PC-3 (cell line): ENCODE data around the gene ABHD14A. TPM values are rescaled to one million over a fixed set of nuclear protein-coding genes. Genes with fewer than 3 reads are reported as not detected.

Source experiments
- ATAC-seq: fragments of 200-7000 bp; cut with Tn5 transposase; 2 replicates; pipeline ENCODE4 v1.9.1; 2020; ENCODE audit warnings: mild to moderate bottlenecking, moderate library complexity
- BruUV-seq: library from RNA; stranded (reverse); fragments of 400-500 nt; replicated peaks from 2 replicates; lab custom pipeline; 2021; lab: Mats Ljungman, UMichigan
- CTCF ChIA-PET: fragments of 300-600 bp; sonication (Branson Sonifier 250); formaldehyde crosslinking; loops from one replicate; lab custom pipeline; 2022; ENCODE audit warnings: antibody characterized with exemption; lab: Charles Lee
- POLR2A ChIA-PET: fragments of 300-600 bp; sonication (Branson Sonifier 250); formaldehyde crosslinking; loops from one replicate; lab custom pipeline; 2022; ENCODE audit warnings: antibody characterized with exemption; ENCODE audit not compliant: unreplicated experiment; lab: Charles Lee
- DNase-seq: peaks from one replicate; pipeline ENCODE4 v3.0.0-alpha.2; 2015
- H2AFZ ChIP-seq: fragments of 300-600 bp; sonication (generic); 2 replicates; pipeline ENCODE4 v1.6.0; 2016; ENCODE audit warnings: antibody characterized with exemption, low read length
- H3F3A ChIP-seq: fragments of 300-600 bp; sonication (generic); one replicate; pipeline ENCODE4 v1.6.0; 2017; ENCODE audit warnings: antibody characterized with exemption, low read length, control low read depth, mild to moderate bottlenecking; ENCODE audit not compliant: unreplicated experiment
- H3K27ac ChIP-seq: fragments of 300-600 bp; sonication (generic); 2 replicates; pipeline ENCODE4 v1.5.1; 2016; ENCODE audit warnings: mild to moderate bottlenecking, low read length
- H3K27me3 ChIP-seq: fragments of 300-600 bp; sonication (generic); 2 replicates; pipeline ENCODE4 v1.6.1; 2016; ENCODE audit warnings: low read length, mixed read lengths
- H3K36me3 ChIP-seq: fragments of 300-600 bp; sonication (generic); 2 replicates; pipeline ENCODE4 v1.6.1; 2016; ENCODE audit warnings: low read depth, mixed run types, low read length, mixed read lengths
- H3K4me1 ChIP-seq: fragments of 300-600 bp; sonication (generic); 2 replicates; pipeline ENCODE4 v1.5.1; 2016; ENCODE audit warnings: low read length; ENCODE audit not compliant: insufficient read depth
- H3K4me2 ChIP-seq: fragments of 300-600 bp; sonication (generic); 2 replicates; pipeline ENCODE4 v1.6.0; 2016; ENCODE audit warnings: low read length
- H3K4me3 ChIP-seq: fragments of 300-600 bp; sonication (generic); 2 replicates; pipeline ENCODE4 v1.5.1; 2016; ENCODE audit warnings: mild to moderate bottlenecking, low read length, mixed read lengths
- H3K79me2 ChIP-seq: fragments of 300-600 bp; sonication (generic); 2 replicates; pipeline ENCODE4 v1.6.1; 2017; ENCODE audit warnings: low read length, mixed read lengths
- H3K9ac ChIP-seq: fragments of 300-600 bp; sonication (generic); 2 replicates; pipeline ENCODE4 v1.6.0; 2016; ENCODE audit warnings: mild to moderate bottlenecking, low read length
- H3K9me2 ChIP-seq: fragments of 300-600 bp; sonication (generic); replicated peaks from 2 replicates; pipeline ENCODE4 v1.6.1; 2016; ENCODE audit warnings: mixed run types, low read length, mixed read lengths
- H3K9me3 ChIP-seq: fragments of 300-600 bp; sonication (generic); 2 replicates; pipeline ENCODE4 v1.6.1; 2016; ENCODE audit warnings: low read length, mixed read lengths
- H4K20me1 ChIP-seq: fragments of 300-600 bp; sonication (generic); 2 replicates; pipeline ENCODE4 v1.6.1; 2016; ENCODE audit warnings: low read length, mixed read lengths
- EZH2 ChIP-seq: fragments of 300-600 bp; sonication (generic); IDR thresholded peaks from one replicate; pipeline ENCODE4 v1.6.1; 2017; ENCODE audit warnings: antibody characterized with exemption, mild to moderate bottlenecking, low read length; ENCODE audit not compliant: unreplicated experiment
- EZH2phosphoT487 ChIP-seq: fragments of 300-600 bp; sonication (generic); IDR thresholded peaks from 2 replicates; pipeline ENCODE4 v1.6.1; 2018; ENCODE audit warnings: mild to moderate bottlenecking, antibody characterized with exemption, low read length, borderline replicate concordance
- intact Hi-C: fragments of 100-400 bp; cut with micrococcal nuclease; formaldehyde crosslinking; loops from 2 replicates; pipeline ENCODE4 v1.9.0; 2023
- total RNA-seq: library from RNA; depleted of rRNA; stranded (reverse); fragments of >200 nt; gene quantifications from 2 replicates; pipeline ENCODE4 v1.2.3, GENCODE V29; 2014
- TF ChIP-seq, protein P1 (sequence below): fragments of 300-600 bp; sonication (generic); conservative IDR thresholded peaks from 2 replicates; pipeline ENCODE4 v1.5.1; 2017; ENCODE audit warnings: antibody characterized with exemption, low read depth, mild to moderate bottlenecking, low read length

Gene ABHD14A
- total RNA-seq, 1 experiment from 2014 or later, result 23.4 TPM

DNA sequence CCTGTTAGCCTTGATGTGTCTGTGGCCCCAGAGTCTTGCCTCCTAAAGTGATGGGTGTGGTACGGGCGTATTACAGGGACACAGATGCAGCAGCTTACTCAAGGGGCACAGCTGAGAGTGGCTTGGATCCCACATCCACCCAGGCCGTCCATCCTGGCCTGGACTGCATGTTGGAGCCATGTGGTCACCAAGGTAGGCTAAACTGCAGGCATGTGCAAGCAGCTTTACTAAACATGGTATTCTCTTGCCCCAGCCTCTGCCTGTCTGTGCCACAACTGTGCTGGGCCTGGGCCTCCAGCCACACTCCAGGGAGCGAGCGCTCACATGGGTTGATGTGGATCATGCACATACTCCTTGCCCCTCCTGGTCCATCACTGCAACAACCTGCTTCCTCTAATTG lies 25.7 kb upstream of the ABHD14A start:
- Histone ChIP-seq H3K9ac (no peak overlapping the region), H3K36me3 (no peaks in the 10 kb centered on the region), H3K27me3 (no peaks in the 10 kb centered on the region), H3K4me1 (0 out of 2 replicates have a peak, but pooled peaks cover 6% of the 10 kb centered on the region), H3K4me2 (no peak overlapping the region), H3F3A (no peaks in the 10 kb centered on the region), H2AFZ (no peak overlapping the region), H3K9me3 (no peaks in the 10 kb centered on the region), H3K9me2 (no peaks in the 10 kb centered on the region), H3K79me2 (no peaks in the 10 kb centered on the region), H3K4me3 (no peak overlapping the region), H3K27ac (no peak overlapping the region), H4K20me1 (no peaks in the 10 kb centered on the region)
- ATAC-seq (no peak), DNase-seq (no peak)
- intact Hi-C loops, result no loop called here
- TF ChIP-seq EZH2phosphoT487, result no peak
- TF ChIP-seq EZH2, result no peak
- TF ChIP-seq, protein P1, sequence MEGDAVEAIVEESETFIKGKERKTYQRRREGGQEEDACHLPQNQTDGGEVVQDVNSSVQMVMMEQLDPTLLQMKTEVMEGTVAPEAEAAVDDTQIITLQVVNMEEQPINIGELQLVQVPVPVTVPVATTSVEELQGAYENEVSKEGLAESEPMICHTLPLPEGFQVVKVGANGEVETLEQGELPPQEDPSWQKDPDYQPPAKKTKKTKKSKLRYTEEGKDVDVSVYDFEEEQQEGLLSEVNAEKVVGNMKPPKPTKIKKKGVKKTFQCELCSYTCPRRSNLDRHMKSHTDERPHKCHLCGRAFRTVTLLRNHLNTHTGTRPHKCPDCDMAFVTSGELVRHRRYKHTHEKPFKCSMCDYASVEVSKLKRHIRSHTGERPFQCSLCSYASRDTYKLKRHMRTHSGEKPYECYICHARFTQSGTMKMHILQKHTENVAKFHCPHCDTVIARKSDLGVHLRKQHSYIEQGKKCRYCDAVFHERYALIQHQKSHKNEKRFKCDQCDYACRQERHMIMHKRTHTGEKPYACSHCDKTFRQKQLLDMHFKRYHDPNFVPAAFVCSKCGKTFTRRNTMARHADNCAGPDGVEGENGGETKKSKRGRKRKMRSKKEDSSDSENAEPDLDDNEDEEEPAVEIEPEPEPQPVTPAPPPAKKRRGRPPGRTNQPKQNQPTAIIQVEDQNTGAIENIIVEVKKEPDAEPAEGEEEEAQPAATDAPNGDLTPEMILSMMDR, result no peak
- ChIA-PET CTCF (no interaction called here), POLR2A (no interaction called here)
- no TSS peak for BruUV-seq

DNA sequence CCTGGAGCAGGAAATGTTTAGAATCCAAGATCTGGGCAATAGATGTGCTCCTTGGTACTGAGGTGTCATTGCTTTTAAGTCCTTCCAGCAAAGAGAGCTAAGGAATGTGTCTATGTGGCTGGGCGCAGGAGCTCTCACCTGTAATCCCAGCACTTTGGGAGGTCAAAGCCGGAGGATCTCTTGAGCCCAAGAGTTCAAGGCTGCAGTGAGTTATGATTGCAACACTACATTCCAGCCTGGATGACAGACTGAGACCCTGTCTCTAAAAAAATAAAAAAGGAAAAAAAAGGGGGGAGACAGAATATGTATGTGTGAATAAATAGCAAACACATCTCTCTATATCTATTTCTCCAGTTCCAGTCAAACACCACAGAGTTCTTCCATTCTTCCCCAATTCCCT lies 24.0 kb upstream of the ABHD14A start:
- Histone ChIP-seq H3K79me2 (no peaks in the 10 kb centered on the region), H3K4me1 (0 out of 2 replicates have a peak, but pooled peaks cover 6% of the 10 kb centered on the region), H3K27me3 (no peaks in the 10 kb centered on the region), H4K20me1 (no peaks in the 10 kb centered on the region), H3F3A (no peaks in the 10 kb centered on the region), H2AFZ (no peak overlapping the region), H3K4me2 (no peak overlapping the region), H3K4me3 (no peak overlapping the region), H3K27ac (no peak overlapping the region), H3K9me2 (no peaks in the 10 kb centered on the region), H3K9ac (no peak overlapping the region), H3K9me3 (no peaks in the 10 kb centered on the region), H3K36me3 (no peaks in the 10 kb centered on the region)
- TF ChIP-seq EZH2phosphoT487 (no peak), EZH2 (no peak)
- TF ChIP-seq, protein P1, result no peak
- intact Hi-C loops, result no loop called here
- BruUV-seq, result no TSS peak
- POLR2A ChIA-PET, result no interaction called here
- ATAC-seq (no peak), DNase-seq (no peak)
- CTCF ChIA-PET, result no interaction called here

DNA sequence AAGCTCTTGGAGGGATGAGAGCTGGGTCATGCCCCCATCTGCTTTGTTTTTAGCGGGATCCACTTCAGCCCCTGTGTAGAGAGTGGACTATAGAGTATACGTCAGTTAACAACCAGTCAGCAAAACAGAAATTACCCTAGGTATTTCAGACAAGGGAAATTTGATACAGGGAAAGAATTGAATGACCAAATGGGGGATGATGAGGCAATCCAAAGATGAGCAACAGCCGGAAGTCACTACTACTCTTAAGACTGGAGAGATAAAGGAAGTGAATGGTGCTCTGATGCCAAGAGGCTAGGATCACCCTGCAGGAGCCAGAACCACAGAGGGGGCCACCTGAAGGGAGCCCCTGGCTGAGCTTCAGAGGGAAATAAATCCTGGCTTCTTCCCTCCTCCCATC lies 21.4 kb upstream of the ABHD14A start:
- no peak overlapping the region for H3K4me3 ChIP-seq
- intact Hi-C loops, result no loop called here
- ChIA-PET POLR2A (no interaction called here), CTCF (interaction anchor here (0.6 kb wide), 1 partner anchor 14 kb away, joined by 8 read pairs; the partner anchor contains the start of gene PCBP4)
- no peaks in the 10 kb centered on the region for H3F3A ChIP-seq
- no peaks in the 10 kb centered on the region for H3K79me2 ChIP-seq
- H3K36me3 ChIP-seq, result no peaks in the 10 kb centered on the region
- BruUV-seq, result no TSS peak
- H3K27ac ChIP-seq, result no peak overlapping the region
- no peak overlapping the region for H3K9ac ChIP-seq
- TF ChIP-seq EZH2 (no peak), EZH2phosphoT487 (no peak)
- TF ChIP-seq, protein P1, result no peak
- no peaks in the 10 kb centered on the region for H3K27me3 ChIP-seq
- DNase-seq, result peak; percentile 66
- no peaks in the 10 kb centered on the region for H3K9me3 ChIP-seq
- H2AFZ ChIP-seq, result no peak overlapping the region
- H4K20me1 ChIP-seq, result no peaks in the 10 kb centered on the region
- no peak overlapping the region for H3K4me2 ChIP-seq
- no peaks in the 10 kb centered on the region for H3K9me2 ChIP-seq
- 0 out of 2 replicates have a peak, but pooled peaks cover 6% of the 10 kb centered on the region for H3K4me1 ChIP-seq
- peak; percentile 43 for ATAC-seq
